Renal cortical epithelial cell (primary cell): Measurements from ENCODE around the gene HOXB3. TPM values are rescaled to one million over a fixed set of nuclear protein-coding genes. Genes with fewer than 3 reads are reported as not detected.

ENCODE experiments used
- DNase-seq: peaks from one replicate; pipeline ENCODE4 v3.0.0-alpha.2; 2011; ENCODE audit warnings: low read depth
- total RNA-seq: library from RNA; depleted of rRNA; stranded (reverse); fragments of >200 nt; gene quantifications from 2 replicates; pipeline ENCODE4 v1.2.3, GENCODE V29; 2014

HOXB3 gene
- total RNA-seq, 1 donor from 2014 or later, result 36.2 TPM

DNA sequence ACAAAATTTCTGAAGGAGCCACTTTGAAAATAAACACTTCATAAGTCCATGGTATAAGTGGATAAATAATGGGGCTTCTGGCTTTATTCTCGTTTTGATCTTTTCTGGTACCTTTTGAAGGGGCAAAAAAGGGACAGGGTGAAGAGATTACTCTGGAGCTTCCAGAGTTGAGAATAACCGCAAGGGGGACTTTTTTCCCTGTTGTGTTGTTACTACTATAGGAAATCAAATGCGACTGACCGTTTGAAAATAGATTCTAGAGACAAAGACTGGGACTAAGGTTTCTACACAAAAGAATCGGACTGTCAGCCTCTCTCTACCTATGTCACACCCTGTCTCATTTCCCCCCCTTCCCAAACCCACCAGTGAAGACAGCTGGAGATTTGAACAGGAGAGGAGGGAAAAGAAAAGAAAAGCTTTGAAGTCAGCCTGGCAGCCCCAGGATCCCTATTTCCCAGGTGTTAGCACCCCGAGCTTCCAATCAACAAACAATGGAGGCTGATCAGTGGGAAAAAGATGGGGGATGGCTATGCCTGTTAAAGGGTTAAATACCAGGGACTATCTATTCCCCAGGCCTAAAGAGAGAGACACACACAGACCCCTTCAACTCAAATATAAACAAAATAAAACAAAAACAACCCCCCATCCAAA lies 20.2 kb downstream of the HOXB3 start:
- DNase-seq, result no peak

DNA sequence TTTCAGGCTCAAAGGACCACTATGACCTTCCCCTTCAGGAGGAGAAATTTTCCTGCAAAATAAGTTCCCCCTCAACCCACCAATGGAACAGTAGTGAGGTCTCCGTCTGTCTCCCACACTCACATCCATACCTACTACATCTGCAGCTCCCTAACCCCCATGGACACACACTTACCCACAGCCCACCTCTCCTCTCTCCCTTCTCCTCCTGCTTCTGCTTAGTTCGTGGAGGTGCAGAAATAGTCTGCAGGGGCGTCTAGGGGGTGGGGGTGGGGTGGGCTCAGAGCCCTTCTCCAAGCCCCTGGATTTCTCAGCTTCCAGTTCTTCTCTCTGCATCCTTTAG lies 20.8 kb downstream of the HOXB3 start:
- no peak for DNase-seq

DNA sequence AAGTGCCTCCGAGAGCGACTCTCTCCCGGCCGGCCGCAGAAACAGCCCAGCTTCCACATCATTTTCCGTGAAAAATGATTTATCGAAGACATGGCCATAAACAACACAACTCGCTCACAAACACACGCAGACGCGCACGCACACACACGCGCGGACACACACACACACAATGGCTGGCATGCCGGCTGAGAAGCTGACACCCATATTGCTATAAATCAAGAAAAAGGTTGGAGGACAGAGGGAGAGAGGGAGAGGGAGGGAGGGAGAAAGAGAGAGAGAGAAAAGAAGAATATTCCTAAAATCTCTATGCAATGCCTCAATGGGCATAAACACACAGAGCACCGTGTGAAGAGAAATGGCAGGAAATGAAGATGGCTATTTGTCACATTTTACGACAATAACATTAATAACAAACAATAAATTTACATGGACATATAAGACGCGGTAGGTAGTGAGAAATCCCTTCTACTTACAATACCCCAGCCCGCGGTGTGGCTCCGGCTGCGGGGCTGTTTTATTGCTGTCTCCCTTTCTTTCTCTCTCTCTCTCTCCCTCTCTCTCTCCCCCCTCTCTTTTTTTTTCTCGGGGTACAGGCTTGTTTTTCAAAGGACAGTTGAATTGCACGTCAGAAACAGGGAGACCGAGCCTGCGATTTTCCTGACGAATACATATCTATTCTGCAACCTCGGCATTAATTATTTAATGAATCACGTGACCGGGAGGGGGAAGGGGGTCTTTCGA lies 21.4 kb downstream of the HOXB3 start:
- DNase-seq, result no peak

DNA sequence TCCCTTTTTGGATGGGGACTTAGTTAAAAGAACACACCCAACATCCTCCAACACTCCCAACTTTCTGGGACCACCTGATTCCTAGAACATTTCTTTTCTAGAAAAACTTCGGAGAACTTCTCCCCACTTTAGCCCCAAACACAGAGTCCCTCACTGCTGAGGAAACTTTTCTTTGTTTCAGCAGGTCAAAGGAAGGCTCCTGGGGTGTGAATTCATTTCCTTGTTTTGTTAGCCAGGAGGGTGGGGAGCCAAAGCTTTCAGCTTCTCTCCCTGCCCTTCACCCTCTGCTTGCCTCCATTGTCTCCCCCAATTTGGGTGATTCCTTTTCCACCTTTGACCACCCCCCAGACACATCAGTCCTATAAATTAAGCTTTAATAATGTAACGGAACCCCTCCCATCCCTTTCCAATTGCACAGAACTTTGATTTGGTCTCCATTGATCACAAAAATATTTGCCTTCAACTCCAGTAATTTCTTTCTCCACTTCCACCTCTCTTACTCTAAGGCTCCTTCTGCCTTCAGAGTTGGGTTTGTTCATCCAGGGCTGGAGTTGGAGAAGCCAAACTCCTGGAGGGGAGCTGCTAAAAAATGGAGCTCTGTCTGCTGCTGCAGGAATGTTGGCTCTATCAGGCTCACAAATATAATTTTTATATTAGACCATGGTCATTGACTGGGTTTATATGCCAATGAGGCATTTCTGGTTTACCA lies 22.2 kb downstream of the HOXB3 start:
- DNase-seq, result no peak

DNA sequence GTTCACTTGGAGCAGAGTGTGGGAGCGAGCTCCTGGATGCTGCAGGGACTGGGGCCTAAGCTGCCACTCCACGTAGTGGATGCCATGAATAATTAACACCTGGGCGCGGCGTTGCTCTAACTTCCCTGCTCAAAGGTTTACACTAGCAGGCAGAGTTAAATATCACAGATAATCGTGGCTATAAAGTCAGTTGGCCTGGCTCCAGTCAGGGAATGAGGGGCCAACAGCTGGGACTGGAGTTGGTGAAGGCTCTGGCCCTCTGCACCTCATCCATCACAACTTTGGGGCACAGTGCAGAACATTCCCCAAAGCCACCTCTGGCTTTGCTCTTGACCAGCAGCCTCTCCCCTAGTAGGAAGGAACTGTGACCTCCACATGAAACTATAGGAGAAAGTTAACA lies 22.8 kb downstream of the HOXB3 start:
- no peak for DNase-seq

DNA sequence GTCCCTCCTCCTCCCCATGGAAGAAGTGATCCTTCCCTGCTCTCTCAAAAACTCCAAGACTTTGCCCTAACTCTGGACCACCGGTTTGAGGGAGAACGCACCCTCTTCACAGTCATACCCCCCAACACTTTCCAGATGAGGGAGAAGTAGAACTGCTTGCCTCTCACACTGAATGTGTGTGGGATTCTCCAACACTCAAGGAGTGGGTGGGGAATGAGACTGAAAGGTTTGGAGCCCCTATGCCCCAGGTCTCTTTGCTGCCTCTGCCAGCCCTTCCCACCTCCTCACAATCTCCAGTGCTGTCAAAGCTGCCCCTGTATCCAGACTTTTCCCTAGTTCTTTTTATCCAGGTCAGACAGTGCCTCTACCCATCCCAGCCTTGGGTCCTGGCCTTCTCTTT lies 23.3 kb downstream of the HOXB3 start:
- no peak for DNase-seq

DNA sequence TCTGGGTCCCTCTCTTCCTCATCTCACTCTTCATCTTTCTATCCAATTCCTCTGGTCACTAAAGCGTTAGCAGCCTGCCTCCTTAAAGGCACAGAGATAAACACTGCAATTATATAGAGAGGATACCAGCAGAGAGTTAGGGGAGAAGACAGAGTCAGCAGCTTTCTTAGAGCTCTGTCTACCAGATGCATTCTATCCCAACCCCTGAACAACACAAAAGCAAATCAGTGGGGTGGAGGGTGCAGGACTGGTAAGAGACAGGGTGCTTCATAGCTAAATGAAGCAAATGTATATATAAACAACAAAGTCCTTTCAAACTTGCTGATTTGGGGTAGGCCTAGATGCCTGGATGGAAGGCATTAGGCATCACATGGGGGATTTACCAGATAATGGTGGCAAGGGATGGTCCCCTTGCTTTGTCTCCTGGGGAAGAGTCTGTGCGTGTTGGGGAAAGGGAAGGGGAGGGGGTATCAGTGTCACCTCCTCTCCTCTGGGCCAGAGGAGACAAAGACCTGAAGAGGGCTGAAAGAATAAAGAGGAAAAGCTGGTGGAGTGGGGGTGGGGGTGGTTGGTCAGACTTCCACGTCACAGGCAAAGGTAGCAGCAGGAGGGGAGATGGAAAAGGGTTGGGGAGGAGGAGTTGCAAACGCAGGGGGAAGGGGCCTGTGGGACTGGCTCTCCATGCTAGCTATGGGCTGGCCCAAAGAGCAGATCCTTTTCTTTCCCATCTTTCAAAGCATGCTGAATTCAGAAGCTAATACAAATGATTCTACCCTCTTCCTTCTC lies 23.9 kb downstream of the HOXB3 start:
- DNase-seq, result no peak

DNA sequence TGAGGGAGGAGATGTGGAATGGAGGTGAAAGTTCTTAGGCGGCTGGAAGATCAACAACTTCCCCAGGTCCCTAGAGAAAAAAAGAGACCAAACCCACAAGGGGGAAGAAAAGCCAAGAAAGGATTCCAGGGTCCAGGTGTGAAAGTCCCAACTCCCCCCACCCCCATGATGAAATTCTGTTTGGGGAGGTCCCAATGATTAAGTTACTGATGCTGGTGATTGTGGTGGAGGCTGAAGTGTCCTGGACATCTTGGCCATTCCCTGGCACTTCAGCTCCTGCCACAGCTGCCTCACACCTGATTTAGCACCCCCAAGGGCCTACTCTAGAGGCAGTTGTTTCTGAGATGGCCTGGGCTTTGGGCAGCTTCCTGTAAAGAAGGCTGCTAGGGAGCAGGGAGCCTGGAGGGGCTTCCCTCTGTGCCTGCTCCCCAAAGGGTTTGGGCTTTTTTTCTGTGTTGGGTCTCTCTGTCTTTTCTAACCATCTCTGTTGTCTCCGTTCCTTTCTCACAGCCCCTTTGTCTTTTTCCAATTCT lies 25.0 kb downstream of the HOXB3 start:
- no peak for DNase-seq

DNA sequence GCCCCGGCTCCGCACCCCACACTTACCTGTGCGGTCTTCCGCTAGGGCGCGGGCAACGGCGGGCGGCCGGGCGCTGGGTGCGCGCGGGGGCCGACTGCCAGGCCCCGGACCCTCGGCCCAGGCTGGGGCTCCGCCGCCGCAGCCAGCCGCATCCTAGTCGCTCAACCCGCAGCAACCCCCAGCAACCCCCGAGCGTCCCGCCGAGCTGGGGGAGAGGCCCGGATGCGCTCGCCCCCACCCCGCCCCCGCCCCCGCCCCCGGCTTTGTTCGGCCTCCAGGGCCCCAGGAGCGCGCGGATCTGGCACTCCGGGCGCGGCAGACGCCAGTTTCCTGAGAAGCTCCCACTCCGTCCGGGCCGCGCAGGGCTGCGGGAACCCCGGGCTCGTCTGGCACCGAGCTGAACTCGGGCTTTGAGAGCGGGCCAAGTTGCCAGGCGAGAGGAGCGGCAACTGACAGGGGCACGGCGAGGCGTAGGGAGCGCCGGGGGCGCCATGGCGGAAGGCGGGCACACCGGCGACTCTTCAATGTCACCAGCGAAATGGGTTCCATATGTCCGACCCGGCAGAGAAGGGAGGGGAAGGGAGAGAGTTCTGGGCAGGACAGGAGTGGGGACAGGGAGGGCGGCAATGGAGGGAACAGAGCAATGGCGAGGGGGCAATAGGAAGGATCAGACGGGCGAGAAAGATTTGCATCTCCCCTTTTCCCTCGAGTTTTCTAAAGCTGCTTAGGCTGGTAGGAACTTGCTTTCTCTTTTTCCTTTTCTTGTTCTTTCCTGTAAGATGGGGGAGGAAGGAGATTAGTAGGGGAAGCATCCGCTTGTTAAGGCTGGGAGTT lies 25.6 kb downstream of the HOXB3 start:
- no peak for DNase-seq

DNA sequence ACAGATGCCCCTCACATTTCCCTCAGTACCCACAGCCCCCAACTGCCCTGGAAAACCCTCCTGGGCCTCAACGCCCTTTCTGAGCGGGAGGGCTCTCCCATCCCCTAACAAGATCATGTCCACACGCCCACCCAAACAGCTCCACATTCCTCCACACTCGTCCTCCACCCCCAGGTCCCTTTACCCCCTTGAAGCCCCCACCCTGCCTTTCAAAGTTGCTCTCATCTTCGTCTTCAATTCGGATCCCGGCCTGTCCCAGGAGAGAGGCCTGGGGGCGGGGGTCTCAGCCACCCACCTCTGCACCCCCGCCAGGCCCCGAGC lies 26.2 kb downstream of the HOXB3 start:
- DNase-seq, result no peak

DNA sequence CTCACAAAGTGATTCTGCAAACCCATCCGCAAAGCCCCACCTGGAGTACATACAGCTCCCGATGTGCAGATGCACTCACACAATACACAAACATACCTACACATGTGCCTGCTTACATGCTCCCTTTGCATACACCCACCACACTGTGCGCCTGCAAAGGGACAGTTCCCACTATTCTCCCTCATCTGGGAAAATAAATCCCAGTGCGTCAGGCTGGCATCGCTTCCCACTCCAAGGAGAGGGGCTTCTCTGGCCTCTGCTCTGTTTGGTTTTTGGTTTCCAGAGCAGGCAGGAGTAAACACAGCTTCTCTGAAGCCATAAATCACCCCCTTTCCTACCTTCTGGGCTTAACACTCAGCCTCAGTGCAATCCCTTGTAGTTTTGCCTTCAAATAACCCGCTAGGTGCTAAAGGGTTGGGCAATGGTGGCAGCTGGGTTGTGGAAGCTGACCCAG lies 26.6 kb downstream of the HOXB3 start:
- DNase-seq, result no peak

DNA sequence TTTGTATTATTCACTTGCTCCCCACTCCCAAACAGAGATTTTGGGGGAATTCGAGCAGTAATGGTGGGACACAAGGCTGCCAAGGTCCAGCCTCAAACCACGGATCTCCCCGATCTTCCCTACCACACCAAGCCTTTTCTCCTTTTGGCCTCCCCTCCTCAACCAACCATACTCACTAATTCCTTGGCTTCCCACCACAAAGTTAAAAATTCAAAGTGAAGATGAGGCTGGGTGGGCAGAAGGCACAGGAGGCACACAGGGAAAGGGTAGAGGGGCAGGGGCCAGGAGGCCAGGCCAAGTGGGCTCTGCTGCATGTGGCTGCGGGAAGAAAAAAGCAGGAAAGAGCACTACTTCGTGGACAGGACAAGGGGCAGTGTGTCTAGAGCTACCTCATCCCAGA lies 27.1 kb downstream of the HOXB3 start:
- DNase-seq, result no peak

DNA sequence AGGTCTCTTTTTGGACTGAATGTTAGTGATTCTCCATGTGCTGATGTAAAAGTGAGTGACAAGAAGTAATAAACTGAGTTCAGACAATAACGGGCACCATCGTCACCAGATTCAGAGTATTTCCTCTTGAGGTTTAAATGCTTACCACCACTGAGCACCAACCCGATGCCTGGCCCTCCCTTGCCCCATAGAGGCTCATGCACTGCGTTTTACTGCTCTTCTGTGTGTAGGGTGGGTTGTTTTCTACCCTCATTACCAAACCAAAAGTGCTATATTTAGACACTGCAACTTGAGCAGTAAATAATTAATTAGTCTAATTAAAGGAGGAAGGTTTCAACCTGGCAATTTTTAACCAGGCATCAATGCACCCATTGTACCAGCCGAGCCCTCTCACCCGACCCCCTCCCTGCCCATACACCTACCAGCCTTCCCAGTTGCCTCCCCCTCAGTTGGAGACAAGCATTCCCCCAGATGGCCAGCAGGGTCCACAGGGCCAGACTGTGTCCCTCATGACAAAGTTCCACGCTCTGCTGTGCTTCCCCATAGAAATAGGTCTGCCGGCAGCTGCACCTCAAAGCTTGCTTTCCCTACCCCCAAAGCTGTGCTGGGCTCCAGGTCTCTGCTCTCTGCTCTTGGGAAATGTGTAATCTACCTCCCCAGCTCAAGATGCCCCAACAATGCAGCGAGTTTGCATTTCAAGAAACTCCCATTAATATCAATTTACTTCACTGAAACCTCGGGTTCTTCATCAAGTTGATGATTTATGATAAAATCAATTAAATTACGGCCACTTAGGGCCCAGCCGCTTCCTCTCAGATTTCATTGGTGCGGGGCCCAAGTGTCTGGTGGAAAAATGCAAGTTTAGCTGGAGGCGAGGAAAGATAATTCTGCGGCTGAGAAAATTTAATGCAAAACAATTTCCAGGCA lies 27.9 kb downstream of the HOXB3 start:
- peak; percentile 89 for DNase-seq

DNA sequence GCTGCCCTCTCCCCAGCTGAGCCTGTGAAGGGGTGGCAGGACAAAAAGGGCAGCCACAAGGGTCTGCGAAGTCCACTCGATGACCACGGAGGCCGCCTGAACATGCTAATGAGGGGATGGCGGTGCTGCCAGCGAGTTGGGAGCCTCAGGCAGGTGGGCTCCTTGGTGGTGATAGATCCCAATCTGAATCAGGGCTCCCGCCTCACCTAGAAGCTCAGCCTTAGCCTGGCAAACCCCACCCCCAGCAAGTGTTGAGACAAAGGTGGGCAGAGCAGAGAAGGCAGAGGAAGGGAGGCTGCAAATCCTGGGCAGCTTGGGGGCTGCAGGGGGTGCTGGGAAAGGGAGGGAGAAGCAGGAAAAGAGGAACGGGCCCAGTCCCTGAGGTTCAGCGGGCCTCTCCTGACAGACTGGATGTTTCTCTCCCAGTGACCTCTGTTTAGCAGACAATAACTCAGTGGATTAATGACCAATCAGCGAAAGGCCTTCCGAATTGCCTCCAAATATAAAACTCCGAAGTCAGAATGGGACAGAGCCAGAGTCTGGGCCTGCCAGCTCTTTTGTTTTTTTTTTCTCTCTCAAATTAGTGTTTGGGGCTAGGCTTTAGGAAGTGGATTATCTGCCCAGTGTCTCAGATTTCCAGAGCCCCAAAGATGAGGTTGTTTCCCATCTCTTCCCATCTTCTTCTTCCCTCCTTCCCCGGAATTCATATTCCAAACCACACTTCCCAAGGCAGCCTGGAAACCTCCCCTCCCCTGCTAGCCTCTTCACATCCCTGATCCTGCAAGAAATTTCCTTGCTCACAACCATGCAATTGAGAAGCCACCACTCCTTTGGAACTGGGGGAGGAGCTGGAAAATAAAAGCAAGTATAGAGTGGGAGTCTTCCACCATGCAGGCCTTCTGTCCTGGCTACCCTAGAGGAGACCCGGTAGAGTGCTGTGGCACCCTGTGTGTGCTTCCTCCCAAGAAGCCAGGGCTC lies 29.9 kb downstream of the HOXB3 start:
- no peak for DNase-seq

DNA sequence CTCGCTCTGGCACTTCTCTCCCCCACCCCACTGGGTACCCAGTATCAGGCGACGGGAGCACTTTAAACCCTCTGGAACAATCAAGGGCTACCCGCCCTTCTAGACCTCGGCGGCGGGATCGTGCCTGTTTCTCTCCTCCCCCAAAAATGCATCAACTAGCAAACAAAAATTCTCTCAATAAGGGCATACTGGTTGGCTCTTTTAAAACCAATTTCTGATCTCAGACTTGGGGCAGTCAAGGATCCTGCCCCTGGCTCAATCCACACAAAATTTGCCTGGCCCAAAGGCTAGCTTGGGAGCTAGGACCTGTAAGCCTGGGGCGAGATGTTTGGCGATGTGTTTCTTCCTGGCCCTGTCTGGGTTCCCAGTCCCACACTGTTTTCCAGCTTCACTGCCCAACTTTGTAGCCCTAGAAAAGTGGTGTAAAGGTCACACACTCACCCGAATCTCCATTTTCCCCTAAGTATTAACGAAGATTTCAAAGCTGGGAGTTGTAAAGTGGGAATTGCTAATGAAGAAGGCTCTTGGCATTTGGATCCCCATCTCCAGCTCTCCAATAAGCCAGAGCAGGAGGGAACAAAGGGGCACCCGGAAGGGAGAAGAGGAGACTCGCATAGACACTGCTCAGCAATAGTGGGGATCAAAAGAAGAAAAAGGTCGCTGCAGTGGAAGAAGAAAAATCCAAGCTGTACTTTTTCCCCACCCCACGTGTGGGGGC lies 30.8 kb downstream of the HOXB3 start:
- DNase-seq, result no peak

DNA sequence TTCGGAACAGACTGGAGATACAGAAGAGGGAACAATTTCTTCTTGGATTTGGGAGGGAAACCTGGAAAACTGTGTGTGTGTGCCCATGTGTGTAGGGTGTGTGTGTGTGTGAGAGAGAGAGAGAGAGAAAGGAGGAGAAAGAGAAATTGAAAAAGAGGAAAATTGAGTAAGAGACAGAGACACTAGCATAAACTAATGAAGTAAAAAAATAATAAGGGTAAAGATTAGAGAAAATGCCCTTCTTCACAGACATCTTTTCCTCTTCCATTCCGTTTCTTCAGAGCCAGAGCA lies 31.3 kb downstream of the HOXB3 start:
- no peak for DNase-seq

DNA sequence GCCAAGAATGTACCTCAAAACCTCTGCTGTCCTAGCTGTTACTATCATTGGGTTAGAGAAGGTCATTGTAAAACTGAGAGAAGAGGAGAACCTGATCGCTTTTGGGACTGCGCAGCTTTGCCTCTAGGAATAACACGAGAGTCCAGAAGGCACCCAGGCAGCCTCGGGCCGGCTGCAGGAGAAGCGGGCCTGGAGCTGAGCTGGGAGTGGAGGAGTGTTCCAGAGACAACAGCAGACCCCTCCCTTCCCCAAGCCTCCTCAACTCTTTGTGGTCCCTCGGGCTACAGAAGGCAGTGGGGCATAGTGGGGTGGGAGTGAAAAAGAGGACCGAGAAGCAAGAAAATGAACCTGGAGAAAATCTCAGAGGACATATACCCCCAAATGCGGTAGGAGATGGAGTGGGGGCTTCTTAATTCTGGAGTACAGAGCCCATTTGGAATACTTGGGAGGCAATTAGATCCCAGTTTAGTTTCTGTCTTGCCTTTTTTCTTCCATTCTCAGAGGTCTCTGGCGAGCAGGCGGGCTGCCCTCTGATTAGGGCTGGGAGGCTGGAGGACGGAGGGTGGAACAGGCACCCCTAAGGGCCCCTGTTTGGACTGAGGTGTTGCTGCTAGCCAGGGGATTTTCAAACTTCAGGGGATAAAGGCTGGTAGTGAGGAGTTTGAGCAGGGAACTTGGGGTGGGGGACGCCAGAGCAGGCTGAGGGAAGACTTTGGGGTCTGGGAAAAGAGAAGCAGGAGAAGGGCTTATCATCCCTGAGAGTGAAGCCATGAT lies 31.8 kb downstream of the HOXB3 start:
- no peak for DNase-seq
